LNCAP (cell line): ENCODE results near the gene MCM9.

ENCODE experiments used
- TF ChIP-seq, protein P1 (sequence below): fragments of 450-650 bp; IDR thresholded peaks from 2 replicates; pipeline ENCODE4 v1.5.1; 2017; ENCODE audit warnings: mild to moderate bottlenecking

MCM9 gene

GRCh38 chr6:118934461-118935330 lies at the start of gene MCM9:
TSS of gene MCM9 (minus strand) at chr6:118935159. CDS start at chr6:118931723, 3,436 bp downstream.
- TF ChIP-seq, protein P1, sequence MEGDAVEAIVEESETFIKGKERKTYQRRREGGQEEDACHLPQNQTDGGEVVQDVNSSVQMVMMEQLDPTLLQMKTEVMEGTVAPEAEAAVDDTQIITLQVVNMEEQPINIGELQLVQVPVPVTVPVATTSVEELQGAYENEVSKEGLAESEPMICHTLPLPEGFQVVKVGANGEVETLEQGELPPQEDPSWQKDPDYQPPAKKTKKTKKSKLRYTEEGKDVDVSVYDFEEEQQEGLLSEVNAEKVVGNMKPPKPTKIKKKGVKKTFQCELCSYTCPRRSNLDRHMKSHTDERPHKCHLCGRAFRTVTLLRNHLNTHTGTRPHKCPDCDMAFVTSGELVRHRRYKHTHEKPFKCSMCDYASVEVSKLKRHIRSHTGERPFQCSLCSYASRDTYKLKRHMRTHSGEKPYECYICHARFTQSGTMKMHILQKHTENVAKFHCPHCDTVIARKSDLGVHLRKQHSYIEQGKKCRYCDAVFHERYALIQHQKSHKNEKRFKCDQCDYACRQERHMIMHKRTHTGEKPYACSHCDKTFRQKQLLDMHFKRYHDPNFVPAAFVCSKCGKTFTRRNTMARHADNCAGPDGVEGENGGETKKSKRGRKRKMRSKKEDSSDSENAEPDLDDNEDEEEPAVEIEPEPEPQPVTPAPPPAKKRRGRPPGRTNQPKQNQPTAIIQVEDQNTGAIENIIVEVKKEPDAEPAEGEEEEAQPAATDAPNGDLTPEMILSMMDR = no peak

GRCh38 chr6:118984342-118984741 lies 49.4 kb upstream of the MCM9 start:
- TF ChIP-seq, protein P1 = no peak

DNA sequence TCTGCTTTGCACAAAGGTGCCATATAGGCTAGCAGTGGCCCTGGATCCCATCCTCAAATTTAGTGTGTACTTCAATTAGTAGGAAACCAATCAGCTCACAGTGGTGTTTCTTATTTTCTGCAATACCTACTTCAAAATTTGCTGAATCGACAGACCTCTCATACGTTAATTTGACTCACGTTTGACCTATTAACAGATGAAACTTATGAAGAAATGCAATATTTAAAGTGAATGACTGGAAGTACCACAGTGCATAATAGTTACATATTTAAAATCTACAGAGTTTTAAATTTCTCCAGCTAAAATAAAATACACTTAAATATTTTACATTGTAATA lies 47.6 kb upstream of the MCM9 start:
- TF ChIP-seq, protein P1 = no peak

- TF ChIP-seq, protein P1 = no peak
Measured at GRCh38 chr6:118981884-118982574, 47.1 kb upstream of the MCM9 start.

DNA sequence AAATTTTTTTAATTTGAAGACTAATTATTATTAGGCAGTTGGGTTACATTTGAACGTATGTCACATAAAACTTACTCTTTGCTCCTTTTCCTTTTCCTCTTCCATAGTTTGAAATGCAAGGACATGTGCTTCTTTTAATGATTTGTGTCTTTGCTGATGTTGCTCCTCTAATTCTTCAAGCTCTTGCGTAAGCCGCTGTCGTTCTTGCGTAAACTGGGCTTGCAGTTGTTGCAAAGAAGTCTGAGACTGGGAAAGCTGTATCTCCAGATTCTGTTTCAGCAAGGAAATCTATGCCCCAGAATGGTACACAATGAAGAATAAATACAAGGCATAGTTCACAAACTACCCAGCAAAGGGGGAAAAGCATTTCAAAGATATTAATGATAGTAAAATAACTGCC lies 45.1 kb upstream of the MCM9 start:
- TF ChIP-seq, protein P1 = no peak

GRCh38 chr6:118974790-118975189 lies 39.8 kb upstream of the MCM9 start:
- TF ChIP-seq, protein P1 = no peak

DNA sequence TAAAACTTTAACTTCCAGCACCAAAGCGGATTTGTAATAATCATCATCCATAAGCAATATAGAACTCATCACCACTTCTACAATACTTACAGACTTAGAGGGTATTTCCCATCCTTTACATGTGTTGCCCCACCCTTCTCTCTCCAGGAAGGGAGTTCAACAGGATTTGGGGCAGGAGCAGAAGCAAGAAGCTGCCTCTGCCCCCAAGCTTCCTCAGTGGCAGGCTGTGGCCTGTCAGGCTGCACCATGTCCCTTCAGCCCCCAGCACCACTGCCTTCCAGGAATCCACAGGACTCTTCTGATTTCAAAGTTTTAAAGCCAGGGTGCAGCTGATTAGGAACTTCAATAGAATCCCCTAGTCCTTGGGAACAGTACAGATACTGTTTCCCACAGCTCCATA lies 36.7 kb upstream of the MCM9 start:
- TF ChIP-seq, protein P1 = no peak
